ENCODE measurements around the gene LY6G6C.

The LY6G6C gene

DNA sequence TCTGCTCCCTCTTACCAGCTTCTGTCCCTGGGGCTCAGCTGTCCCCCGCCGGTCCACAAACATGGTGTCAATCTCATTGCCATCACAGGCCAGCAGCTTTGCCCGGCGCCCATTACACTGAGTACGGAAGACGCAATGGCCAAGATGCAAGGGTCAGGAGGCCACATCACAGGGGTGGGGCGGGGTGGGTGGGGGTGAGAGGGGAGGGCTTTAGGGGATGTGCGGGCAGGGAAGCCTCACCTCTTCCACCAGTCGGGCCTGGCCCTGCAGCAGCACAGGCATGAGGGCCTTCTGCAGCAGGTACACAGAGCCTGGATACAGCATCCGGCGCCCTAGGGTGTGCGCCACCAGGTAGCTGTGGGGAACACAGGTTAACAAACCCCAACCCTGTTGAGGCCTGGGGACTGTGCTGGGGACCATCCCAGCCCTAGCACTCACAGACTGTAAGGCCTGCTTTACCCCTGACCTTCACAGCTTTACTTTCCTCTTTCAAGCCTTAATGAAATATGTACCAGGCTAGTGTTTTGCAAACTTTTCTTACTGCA, 29.9 kb downstream of the LY6G6C start:
- DNase-seq: no peak
- in situ Hi-C loops (cut with HindIII; ENCODE audit: low pct_ligation_motif_present, low pct_unique_long_range_greater_than_20kb, low sequenced_read_pairs): no loop called here

DNA sequence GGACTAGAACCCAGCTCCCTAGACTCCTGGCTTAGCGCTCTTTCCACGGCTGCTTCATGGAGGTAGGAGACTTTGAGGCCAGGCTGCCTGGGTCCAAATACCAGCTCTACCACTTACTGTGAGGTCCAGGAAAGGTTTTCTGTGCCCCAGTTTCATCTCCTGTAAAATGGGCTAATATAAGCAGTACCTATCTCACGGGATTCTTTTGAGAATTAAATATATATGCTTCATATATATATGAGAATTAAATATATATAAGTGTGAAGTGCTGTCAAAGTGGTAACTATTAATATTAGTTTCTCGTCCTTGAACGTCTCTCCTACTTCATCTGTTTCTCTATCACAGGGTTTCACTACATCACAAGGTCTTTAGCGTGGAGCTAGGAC, 30.5 kb downstream of the LY6G6C start:
- in situ Hi-C loops (cut with HindIII; ENCODE audit: low pct_ligation_motif_present, low pct_unique_long_range_greater_than_20kb, low sequenced_read_pairs): no loop called here
- no peak for DNase-seq

DNA sequence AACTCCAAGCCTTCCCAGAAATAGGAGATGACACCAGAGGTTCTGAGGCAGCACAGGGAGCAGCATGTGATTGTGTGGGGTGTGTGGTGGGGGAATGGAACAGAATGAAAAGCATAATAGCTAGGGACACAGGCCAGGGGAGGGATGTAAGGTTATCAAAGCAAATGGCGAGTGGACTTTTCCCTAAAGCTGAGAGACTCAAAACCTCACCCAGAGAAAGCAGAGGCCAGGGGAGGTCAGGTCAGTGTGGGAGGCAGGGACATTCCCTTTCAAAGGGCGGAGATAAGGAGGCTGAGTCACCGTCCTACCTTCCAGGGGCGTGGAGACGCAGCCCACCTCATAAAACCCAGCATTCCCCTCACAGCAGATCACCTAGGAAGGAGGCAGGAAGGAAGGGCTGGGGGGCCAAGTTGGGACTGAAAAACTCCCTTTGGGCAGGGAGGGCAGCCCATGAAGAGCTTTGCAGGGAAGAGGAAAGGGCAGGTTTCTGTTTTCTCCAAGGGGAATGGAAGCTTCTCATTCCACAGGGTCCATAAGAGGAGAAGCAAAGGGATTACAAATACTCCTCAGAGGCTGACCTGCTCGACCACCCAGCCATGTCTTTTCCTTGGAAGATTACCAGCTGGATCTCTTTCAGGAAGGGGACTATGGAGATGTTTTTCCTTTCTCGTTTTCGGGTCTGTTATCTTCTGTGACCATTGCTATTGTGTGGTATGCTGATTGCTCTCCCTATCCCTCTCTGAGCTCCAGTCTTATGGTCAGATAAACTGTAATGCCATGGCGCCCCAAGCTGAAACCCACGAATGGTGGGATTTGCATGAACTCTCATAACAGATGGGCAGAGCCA, 31.1 kb downstream of the LY6G6C start:
- in situ Hi-C loops (cut with HindIII; ENCODE audit: low pct_ligation_motif_present, low pct_unique_long_range_greater_than_20kb, low sequenced_read_pairs): no loop called here
- no peak for DNase-seq

DNA sequence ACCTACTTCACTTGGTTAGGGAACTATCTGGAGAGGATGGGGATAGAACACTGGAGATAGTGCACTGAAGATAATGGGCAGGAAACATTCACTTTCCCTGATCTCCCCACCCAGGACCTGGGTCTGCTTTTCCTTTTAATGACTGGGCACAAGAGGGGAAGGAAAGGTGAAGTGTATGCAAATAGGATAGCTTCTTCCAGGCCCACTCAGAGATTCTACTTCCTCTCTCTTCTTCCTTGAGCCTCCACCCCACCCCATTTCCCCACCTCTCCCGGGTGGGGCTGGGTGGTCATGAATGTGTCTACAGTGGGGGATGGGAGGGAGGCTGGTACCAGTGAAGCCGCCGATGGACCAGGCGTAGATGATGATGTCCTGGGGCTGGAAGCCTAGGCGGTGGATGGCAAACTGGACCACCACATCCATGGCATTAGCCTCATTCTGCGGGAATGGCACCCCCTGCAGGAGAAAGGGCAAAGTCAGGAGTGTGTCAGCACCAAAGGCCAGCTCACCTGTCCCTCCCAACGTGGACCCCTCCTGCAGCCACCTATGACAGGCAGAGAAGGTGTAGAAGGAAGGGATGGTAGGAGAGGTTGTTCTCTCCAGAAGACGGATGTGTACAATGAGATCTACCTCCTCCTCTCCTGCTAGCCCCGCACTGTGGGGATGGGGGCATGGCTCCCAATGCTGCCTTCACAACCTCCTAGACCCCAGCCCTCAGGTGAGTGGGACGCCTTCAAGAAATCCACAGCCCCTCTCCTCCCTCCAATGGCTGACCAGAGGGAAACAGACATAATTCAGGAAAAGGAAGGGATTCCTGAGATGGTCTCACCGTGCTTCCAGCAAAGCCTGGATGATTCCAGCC, 32.1 kb downstream of the LY6G6C start:
- in situ Hi-C loops (cut with HindIII; ENCODE audit: low pct_ligation_motif_present, low pct_unique_long_range_greater_than_20kb, low sequenced_read_pairs): no loop called here
- DNase-seq: no peak

DNA sequence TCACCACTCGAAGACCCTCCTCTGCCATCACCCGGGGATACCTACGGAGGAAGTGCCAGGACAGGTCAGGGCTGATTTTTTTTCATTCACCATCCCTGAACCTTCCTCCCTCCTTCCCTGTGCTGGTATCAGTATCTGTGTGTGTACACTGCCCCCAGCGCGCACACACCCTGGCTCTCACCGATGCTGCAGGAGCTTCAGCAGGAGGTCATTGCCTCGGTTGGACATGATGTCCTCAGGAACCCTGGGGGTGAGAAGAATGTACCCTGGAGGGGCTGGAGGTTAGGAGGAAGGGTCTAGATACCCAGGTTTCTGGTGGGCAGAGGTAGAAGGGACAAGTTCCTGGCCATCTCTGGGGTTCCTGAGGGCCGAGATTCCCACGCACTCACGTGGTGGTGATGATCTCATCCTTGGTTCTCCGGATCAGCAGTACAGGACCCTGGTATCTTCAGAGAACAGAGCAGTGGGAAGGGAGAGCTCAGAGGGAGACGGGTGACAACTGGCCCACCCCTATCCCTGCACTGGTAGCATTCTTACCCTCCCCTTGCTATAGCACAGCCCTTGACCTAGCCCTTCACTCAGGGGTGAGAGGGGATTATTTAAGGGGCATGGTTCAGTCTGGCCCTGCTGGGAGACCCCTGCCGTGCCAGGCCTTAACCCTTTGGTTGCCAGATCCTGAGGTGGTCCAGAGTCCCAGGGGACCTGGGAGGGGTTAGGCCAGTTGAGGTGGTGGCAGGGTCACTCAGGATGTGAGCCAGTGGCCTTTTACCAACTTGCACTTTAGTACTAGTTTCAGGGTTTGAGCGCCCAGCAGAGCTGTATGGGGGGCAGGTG, 33.5 kb downstream of the LY6G6C start:
- in situ Hi-C loops (cut with HindIII; ENCODE audit: low pct_ligation_motif_present, low pct_unique_long_range_greater_than_20kb, low sequenced_read_pairs): no loop called here
- no peak for DNase-seq

DNA sequence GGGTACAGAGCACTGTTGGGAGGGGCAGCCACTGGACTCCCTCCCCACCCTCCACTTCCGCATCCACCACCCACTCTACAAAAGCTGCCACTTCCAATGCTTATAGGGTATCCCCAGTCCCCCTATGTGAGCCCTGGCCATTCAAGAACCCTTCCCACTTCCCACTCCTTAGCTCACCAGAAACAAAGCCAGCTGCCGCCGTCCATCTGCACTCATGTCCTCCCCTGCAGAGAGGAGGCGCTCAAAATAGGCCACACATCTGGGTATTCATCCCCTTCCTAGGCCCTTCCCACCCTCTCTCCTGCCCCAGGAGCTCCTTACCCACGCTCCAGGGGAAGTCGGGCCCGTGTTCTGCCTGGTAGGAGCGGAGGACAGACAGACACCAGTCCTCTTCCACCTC, 34.2 kb downstream of the LY6G6C start:
- no peak for DNase-seq
- in situ Hi-C loops (cut with HindIII; ENCODE audit: low pct_ligation_motif_present, low pct_unique_long_range_greater_than_20kb, low sequenced_read_pairs): no loop called here

DNA sequence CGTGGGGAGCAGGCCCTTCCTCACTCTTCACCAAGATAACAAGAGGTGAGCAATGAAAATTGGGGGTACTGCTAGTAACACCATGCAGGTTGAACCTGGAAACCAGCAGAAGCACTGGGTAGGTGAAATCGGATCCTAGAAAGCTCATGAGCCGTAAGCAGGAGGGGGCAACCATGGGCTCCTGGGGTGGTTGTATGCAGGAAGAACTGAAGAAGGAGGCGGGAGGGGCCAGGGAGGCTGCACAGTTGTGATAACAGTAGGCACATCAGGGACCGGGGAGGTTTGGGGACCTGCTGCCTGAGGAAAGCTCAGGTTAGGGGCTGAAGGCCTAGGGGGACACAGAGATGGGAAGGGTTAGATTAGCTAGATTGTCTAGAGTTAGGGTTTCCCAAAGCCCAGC, 35.1 kb downstream of the LY6G6C start:
- in situ Hi-C loops (cut with HindIII; ENCODE audit: low pct_ligation_motif_present, low pct_unique_long_range_greater_than_20kb, low sequenced_read_pairs): no loop called here
- DNase-seq: no peak

DNA sequence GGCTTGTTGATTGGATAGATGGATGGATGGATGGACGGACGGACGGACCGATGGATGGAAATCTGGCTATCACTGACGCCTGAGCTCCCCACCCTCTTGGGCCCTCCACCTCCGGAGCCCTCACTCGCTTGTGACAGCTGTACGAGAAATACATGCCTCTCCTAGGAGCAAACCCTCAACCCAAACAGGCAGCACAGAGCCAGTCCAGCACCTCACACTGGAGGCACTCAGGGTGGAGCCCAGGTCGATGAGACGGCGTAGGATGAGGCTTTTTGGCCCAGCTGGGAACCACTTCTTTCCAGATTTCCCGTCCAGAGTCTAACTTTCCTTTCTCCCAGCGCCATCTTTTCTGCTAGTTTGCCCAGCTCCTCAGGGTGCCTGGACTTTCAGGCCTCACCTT, 38.0 kb downstream of the LY6G6C start:
- in situ Hi-C loops (cut with HindIII; ENCODE audit: low pct_ligation_motif_present, low pct_unique_long_range_greater_than_20kb, low sequenced_read_pairs): no loop called here
- no peak for DNase-seq

DNA sequence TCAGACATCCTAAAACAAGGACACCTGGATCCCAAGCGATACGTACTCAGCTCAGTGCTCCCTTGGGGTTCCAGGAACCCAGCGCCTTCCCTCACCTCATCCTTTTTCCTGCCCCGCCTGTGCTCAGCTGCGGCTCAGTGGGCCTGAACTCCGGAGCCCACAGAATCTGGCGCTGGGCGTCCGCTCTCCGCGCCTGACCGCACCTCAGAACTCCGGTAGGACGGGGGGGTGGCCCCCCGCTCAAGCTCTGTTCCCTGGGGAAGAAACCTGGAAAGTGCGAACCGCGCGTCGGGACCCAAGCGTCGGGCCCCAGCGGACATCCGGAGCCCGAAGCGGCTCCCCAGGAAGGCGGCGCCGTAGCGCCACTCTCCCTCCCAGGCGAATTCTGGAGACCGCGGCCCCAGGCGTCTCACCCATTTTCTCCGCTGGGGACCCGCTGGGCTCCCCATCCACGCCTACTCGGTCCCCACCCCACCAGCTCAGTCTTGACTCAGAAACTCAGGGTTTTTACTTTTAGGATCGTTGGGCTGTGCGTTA, 40.3 kb downstream of the LY6G6C start:
- in situ Hi-C loops (cut with HindIII; ENCODE audit: low pct_ligation_motif_present, low pct_unique_long_range_greater_than_20kb, low sequenced_read_pairs): no loop called here
- peak; percentile 83 for DNase-seq

DNA sequence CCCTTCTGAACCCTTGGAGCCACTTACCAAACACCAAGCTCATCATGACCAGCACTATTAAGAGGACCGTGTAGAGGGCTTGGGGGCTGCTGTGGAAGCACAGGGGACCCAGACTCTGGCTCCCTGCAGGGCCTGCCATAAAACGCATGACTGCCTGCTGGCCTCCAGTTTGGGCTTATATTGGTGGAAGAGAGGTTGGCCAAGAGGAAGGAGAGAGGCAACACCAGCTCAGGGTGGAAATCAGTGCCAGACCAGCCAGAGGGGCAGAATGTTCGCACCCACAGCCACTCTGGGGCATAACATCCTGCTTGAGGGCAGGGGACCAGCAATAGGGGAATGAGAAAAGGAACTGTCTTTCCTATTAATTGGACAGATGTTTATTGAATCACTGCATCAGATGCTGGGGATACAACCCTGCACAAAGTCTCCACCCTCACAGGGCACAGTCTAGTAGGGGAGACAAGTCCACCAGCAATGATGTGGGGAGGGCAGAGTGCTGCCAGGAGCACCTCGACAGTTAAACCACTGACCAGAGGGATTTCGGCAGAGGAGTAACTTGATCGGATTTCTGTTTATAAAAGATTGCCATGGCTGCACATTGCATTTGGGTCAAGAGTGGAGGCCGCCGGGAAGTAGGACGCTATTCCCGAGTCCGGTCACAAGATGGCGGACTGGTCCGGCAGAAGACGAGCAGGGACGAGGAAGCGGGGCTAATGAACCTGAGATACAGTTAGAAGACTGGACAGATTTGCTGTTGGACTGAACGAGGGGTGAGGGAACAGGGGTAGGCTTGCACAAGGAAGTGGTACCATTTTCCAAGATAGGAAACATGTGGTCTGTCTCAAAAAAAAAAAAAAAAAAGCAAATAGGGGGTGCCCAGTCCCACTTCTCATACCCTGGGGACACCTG, 41.1 kb downstream of the LY6G6C start, which contains the start of gene LY6G5C:
Gene LY6G5C, minus strand, starts transcription at position 842 of the 909 bp plus-strand sequence. Its CDS starts 694 bp downstream, at position 148.
- peak; percentile 82 for DNase-seq
- in situ Hi-C loops (cut with HindIII; ENCODE audit: low pct_ligation_motif_present, low pct_unique_long_range_greater_than_20kb, low sequenced_read_pairs): no loop called here

DNA sequence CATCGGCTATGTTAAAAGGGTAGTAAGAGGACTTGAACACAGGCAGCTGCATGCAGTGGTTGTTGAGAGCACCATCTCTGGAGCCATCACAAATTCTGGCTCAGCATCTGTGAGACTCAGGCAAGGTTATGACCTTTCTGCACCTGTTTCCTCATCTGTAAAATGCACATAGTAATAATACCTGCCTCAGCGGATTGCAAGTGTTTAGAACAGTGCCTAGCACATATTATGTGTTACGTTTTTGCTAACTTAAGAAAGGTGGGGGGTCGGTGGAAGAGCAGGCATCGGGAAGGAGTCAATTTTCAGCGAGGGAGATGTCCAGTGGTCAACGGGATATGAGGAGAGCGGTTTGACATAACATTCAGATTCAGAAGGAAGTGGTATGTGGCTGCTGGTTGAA, 43.6 kb downstream of the LY6G6C start:
- in situ Hi-C loops (cut with HindIII; ENCODE audit: low pct_ligation_motif_present, low pct_unique_long_range_greater_than_20kb, low sequenced_read_pairs): no loop called here
- DNase-seq: no peak

DNA sequence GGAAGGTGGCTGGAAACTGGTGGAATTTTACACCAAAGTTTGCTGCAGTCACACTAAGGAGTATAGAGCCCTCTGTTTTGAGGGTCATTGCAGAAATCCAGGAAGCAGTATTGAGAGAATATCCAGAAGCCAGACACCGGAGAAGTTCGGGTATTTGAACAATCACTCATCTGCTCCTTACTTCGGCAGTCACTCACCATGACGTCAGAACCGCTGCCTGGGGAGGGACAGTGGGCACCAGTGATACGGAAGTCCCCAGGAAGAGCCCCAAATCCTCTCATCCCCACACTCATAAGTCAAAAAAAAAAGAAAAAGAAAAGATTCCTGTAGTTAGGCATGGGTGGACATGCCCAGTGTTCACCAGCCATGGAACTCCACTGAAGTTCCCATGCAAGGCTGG, 44.6 kb downstream of the LY6G6C start:
- in situ Hi-C loops (cut with HindIII; ENCODE audit: low pct_ligation_motif_present, low pct_unique_long_range_greater_than_20kb, low sequenced_read_pairs): no loop called here

DNA sequence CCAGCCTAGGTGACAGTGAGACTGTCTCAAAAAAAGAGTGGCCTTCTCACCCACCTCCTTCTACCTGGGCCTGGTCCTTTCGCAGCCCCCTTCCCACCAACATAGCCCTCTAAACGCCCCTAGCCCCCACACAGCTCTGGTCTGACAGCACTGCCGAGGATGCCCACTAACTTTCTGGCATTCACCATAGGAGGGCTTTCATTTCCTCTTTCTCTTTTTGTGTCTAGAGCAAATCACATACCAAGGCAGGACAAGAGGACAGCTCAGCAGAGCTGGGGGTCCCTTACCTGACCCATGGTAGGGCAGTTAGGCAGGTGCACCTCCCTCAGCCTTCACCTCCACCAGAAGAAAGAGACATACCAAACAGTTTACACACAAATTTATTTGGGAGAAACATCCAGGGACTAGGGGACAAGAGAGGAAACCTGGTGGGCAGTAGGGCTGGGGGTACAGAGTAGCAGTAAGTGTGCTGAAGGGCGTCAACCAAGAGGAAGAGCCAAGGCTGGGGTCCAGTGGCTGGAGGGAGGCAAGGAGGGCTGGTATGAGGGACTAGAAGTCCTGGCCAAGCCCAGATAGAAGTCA, 45.1 kb downstream of the LY6G6C start:
- in situ Hi-C loops (cut with HindIII; ENCODE audit: low pct_ligation_motif_present, low pct_unique_long_range_greater_than_20kb, low sequenced_read_pairs): no loop called here
- DNase-seq: no peak

More for the DNA sequence above, 44.6 kb downstream of the LY6G6C start:
- no peak for DNase-seq

DNA sequence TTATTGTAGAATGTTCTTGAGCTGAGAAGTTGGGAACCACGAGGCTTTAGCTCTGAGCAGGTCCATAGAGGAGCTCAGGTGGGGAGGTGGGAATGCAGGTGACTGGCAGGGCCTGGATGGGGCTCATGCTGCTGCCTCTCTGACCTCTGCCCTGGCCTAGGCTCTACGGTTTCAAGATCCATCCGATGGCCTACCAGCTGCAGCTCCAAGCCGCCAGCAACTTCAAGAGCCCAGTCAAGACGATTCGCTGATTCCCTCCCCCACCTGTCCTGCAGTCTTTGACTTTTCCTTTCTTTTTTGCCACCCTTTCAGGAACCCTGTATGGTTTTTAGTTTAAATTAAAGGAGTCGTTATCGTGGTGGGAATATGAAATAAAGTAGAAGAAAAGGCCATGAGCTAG, 51.9 kb downstream of the LY6G6C start, which contains the start of gene LY6G5B:
Gene LY6G5B, plus strand, starts transcription at position 301 of the 400 bp plus-strand sequence. CDS start 975 bp downstream, outside the sequence.
- no peak for DNase-seq
- in situ Hi-C loops (cut with HindIII; ENCODE audit: low pct_ligation_motif_present, low pct_unique_long_range_greater_than_20kb, low sequenced_read_pairs): no loop called here
